GM18868 (cell line): Measurements from ENCODE around the gene RASGRF2.

ENCODE experiments used
- ATAC-seq: cut with Tn5 transposase; IDR thresholded peaks from one replicate; pipeline ENCODE4 v1.9.1; 2021; ENCODE audit warnings: mild to moderate bottlenecking, moderate library complexity; ENCODE audit not compliant: unreplicated experiment

RASGRF2 gene

DNA sequence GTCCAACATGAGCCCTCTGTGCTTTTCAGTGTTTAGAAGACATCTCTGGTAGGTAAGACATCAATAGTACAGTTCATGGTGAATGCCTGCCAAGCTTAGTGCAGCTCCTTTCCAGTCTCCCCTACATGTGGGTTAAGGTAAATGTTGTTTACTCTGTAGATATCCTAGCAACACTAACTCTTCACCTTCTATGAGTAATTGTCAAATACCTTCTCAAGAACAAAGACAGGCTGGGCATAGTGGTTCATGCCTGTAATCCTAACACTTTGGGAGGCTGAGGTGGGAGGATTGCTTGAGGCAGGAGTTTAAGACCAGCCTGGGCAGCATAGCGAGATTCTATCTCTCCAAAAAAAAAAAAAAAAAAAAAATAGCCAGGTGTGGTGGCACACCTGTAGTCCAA, 18.7 kb upstream of the RASGRF2 start:
- no peak for ATAC-seq

DNA sequence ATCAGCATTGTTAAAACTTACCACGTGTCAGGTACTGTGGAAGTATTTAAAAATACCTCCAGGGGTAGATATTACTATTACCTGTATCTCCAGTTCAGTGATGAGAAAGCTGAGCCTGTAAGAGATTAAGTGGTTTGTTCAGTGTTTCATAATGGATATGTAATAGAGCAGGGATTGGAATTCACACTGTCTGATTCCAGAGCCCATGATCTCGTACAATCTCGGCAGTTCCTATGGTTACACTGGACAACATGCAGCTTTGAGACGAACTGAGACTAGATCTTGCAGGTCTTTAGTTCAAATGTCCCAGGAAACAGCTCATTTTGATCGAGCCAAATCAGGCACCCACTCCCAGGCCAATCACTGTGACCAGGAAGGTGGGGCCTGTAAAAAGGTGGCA, 8.8 kb upstream of the RASGRF2 start:
- no peak for ATAC-seq

DNA sequence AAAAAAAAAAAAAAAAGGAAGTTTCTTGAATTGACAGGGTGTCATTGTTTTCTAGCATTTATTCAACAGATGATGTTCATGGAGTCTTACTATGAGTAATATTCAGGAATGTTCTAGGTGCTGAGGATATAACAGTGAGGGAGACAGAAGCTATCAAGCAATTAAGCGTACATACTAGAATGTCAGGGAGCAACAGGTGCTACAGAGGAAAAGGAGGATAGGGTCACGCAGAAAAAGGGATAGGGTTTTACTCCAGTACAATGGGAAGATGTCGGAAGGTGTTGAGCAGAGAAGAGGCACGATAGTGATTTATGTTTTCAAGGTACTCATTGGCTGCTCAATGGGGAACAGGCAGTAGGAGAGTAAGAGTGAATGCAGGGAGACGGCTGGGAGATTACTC, 6.6 kb upstream of the RASGRF2 start:
- no peak for ATAC-seq

DNA sequence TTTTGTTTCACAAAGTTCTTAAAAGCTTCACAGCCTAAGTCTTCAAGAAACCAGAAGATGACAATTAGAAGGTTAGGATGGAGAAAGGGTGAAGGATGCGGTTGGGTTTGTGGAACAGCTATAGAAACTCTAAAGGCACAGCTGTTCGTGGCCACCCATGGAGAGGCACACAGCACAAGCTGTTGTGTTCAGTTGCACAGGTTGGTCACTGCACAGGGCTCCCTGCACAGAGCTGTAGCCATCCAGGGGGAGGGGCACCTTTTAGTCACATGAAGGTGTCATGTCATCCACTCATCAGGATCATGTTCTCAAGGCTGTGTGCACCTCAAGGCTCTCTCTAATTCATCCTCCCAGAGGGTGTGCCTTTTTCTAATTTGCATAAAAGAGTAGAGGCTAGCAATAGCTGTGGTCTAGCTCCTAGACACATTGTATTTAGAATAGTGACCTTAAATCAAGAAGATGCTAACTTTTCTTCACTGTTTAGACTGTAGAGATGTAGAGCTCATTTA, 5.0 kb upstream of the RASGRF2 start:
- ATAC-seq = no peak

DNA sequence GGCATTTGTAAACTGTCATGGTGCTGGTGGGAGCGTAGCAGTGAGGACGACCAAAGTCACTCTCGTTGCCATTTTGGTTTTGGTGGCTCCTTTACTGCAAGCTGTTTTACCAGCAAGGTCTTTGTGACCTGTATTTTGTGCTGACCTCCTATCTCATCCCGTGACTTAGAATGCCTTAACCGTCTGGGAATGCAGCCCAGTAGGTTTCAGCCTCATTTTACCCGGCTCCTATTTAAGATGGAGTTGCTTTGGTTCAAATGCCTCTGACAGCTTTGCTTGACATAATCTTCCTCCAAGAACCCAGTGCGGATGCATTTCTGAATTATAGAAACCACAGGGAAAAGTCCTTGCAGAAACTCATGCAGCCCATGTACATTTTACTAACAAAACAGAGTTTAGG, 3.9 kb upstream of the RASGRF2 start:
- ATAC-seq = no peak

DNA sequence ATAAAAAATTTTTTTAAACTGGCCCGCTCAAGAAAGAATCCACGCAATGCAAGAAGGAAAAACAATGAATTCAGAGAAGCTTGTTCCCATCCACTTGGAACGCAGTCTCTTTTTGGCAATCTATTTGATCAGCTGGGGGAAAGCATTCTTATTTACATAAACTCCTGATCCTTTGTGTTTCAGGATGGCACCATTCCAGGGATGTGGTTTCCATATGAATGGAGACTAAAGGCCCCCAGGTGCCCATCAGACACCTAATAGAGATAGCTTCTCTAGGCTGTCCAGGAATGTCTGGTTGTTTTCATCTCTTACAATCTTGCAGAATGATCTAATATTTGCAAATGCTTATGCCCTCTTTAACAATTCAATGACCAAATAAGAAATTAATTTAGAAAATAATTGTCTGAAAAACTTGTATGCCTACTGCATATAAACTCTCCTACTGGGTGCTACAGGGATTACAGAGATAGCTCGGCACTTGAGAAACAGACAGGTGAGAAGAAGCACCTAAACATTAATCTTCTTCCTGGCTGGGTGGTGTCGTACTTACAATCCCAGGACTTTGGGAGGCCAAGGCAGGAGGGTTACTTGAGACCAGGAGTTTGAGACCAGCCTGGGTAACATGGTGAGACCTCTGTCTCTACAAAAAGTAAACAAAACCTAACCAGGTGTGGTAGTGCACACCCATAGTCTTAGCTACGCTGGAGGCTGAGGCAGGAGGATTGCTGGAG, 3.0 kb upstream of the RASGRF2 start:
- ATAC-seq = no peak

DNA sequence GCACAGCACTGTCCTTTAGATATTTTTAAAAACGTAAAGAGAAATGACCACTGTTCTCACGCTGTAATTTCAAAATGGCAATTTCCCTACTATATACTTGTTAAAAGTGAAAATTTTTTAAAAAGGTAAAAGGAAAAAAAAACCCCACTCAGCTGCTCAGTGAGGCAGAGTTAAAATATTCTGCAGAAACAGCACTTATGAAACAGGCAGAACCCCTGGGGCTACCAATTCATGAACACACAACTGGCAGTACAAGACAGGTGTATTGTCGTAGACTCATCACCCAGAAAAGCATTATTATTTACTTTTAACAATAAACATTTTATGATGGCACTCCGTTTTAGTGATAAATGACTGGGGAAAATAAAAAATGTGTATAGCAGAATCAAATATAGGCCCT, 1.5 kb upstream of the RASGRF2 start:
- ATAC-seq = no peak

DNA sequence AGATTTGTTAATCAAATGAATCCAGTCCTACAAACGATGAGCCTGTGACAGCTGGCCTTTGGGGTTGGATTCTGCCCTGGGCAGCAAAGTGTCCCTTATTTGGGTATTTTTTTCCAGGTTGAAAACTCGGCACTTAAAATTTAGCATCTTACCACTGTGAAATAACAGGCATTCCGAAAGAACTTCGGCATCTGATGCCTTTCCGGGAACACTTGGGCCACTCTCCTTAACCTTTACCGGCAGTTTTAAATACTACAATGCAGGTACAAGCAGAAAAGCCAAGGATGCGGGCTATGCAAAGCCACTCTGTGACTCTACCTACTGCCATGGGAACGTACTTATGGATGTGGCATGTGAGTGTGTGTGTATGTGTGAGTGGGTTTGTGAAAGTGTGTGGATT, 1.0 kb upstream of the RASGRF2 start:
- no peak for ATAC-seq

DNA sequence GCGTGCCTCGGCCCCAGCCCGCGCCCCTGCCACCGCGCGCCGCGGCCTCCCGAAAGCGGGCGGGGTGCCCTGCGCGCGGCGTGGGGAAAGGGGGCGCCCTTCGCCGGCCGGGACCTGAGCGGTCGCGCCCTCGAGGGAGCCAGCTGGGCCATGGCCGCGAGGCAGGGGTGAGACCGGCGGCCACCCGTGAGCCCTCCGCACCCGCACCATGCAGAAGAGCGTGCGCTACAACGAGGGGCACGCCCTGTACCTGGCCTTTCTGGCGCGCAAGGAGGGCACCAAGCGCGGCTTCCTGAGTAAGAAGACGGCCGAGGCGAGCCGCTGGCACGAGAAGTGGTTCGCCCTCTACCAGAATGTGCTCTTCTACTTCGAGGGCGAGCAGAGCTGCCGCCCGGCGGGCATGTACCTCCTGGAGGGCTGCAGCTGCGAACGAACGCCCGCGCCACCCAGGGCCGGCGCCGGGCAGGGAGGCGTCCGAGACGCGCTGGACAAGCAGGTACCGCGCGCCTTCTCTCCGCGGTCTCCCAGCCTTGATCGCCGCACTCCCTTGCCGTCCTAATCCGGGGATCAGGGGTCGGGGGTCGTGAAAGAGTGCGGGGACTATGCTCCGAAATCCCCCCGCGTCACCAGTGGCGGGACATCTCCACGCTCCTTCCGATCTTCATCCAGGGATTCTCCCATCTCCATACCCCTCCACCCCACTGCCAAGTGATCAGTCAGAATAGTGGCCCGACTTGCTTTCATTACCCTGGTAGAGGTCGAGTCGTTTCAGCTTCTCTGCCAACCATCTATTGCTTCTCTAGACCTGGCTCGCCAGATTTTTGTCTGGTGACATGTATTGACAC, 590 bp downstream of the RASGRF2 start:
- ATAC-seq = no peak

DNA sequence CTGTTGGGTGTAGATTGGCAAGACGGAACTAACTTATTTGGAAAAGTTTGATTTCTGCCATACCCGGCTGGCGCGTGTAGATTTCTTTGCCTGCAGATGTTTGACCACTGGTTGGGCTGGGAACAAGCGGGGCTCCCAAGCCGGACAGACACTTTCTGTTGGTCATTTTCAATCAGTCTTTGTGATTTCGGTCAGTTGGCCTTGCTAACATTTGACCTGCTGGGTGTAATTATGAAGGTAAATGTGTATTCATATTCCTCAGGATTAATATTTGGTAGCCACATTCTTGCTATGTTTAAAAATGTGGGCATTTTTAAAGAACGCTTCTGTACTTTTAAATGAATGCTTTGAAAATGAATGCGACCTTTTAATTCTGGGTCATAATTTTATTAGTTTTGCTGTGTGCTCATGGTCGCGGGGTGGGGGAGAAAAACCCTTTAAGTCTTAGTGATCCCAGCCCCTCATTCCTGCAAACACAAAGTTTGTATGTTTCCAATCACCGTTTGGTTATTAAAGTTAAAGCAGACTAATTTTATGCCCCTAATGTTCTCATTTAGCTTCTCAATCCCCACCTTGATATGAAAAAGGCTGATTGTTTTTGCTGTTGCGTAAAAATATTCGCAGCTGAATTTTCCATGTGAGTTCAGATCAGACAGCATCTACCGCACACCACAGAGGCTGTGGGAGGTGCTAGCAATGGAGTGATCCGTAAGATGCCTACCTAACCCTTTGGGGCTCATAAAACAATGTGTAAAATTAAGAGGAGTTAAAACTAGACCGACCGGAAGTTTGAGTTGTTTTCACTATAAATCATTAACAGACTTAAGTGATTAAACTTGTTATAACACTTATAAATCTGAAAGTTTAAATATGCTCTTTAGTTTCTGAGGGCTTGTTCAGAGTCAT, 1.5 kb downstream of the RASGRF2 start:
- ATAC-seq = no peak

DNA sequence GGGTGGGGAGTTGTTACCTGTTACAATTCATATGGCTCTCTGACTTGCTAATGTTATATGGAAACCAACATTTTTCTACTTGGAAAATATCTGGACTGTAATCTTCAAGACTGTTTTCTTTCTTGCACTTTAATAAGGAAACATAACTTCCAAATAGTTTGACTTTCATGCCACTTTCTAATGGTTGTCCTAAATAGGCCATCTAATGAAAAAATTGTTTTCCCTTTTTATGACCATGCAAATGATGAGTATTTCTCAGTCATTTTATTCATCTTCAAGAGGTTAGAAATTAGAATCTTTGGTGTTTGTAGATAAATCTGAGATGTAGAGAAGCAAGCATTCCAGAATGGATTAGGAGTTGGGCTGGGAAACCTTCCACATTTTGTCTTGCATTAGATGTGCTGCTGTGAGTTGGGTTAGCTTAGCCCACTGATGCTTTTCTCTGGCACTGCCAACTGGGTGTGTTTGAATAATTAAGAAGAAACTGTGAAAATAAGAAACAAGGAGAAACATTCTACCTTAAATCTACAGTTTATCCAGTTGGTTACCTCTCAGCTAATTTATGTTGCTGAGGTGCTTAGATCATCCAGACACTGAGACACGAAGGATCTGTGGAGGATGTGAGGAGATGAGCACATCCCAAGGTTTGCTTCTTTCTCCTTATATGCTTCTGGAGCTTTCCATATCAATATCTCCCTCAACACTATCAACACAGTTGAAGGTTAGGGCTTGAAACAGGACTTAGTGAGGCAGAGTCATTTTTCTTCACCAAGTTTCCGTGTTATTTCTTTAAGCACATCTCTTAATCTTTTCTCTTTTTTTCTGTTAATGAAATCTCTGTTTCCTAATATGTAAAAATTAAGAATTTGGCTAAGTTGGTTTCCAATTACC, 2.7 kb downstream of the RASGRF2 start:
- no peak for ATAC-seq

DNA sequence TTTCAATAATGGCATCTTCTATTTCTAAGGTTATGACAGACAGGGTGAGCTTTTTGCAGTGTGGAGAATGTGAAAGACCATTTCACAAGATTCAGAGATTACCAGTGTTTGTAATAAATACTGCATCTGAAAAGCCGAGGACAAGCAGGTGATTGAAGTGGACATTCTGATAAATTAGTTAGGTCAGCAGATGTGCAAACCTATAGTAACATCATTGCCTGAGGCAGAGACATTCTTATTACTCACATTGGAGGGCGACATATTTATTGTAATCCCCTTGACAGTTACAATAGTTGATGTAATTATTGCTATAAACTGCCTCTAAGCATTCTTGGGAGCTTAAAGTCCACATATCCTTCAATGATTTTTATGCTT, 3.3 kb downstream of the RASGRF2 start:
- ATAC-seq = no peak

DNA sequence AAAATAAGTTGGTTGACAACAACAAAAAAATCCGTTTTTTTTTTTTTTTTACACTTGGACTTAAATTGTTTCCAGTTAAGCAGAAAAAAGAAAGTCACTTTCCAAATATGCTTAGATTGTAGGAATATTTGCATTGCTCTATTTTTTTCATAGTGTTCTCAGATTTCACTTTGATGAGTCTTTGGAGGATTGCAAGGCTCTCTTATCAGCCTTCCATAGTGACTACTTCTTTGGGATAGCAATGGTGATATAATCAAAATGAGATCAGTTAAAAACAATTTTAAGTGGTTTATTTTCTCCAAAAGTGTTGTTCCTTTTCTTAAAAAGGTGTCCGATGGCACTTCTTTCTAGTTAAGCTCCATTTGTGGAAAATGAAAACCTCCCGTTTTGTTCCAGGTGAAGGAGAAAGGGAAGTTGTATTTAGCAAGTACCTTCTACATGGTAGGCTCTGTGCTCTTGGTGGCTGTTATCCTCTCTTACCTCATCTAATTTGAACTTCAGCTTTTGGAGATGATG, 3.9 kb downstream of the RASGRF2 start:
- no peak for ATAC-seq

DNA sequence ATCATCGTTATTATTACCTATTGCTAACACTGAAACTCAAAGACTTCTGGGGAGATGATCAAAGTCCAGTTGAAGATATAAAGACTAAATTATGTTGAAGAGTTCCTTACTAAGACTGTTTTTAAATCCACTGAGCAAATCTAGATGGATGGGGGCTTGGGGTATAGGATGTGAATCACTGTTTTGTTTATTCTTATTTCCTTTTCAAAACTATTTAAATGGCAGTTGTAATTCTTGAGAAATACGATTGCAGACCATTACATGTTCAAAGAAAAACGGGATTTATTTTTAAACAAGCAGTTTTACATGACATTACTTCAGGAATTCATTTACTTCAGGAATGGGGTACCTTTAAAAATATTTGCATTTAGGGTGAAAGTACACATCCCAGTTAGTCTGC, 4.3 kb downstream of the RASGRF2 start:
- no peak for ATAC-seq

DNA sequence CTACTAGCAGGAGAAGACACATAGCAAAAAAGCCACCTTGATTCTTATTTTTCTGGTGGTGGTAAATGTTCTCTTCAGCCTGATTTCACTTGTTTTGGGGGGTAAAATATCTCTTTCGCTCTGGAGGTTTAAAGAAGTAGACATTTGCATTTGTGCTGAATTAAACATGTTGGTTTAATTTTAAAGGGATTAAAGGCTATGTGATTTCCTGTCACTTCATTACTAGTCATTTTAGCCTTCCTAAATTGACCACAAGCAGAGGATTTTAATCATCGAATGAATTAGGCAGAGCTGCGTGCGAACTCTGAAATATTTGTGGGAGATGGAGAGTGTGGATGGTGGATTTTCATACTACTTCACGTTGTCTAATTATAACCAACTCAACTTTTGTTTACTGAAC, 4.8 kb downstream of the RASGRF2 start:
- ATAC-seq = no peak

DNA sequence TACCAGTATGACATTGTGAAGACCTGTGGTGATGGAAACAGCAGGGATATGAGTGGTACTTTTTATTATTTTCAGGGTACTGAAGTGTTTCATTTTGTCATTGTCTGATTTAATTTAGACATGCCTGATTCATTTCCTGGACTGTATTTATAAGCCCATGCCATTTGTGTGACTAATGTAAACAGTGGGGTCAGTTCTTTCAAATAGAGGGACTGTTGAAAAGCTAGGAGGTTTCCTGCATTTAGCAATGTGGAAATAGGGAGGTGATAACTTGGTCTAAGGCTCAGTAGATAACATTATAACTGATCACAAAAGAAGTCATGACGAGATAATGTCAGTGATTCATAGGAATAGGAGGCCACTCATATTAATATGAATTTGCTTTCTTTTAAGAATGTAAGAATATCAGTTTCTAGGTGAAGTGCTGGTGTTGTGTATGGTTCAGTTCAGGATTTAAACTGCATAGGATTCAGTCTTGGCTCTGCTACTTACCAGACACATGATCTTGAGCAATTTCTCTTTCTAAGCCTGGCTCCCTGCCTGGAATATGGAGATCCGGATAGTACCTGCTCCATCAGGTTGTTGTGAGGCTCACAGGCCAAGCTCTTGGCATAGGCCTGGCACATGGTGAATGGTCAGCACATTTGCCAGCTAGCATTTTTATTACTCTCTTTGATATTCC, 7.5 kb downstream of the RASGRF2 start:
- no peak for ATAC-seq

DNA sequence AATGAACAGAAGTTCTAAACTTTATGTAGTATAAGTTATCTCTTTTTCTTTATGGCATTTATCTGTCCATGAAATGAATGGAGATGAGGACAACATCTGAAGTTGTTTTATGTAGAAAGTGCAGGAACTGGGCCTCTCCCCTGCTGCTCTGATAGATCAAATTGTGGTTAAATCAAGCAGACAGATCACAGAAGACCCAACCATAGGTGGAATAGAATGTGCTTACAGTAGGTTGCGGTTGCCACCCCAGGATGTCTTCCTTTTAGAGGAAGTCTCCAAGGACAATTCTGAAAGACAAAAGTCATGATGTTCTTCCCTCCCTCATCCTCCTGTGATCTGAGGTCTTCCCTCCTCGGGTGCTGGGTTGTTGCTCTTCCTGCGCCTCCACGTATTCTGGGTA, 12.9 kb downstream of the RASGRF2 start:
- no peak for ATAC-seq

DNA sequence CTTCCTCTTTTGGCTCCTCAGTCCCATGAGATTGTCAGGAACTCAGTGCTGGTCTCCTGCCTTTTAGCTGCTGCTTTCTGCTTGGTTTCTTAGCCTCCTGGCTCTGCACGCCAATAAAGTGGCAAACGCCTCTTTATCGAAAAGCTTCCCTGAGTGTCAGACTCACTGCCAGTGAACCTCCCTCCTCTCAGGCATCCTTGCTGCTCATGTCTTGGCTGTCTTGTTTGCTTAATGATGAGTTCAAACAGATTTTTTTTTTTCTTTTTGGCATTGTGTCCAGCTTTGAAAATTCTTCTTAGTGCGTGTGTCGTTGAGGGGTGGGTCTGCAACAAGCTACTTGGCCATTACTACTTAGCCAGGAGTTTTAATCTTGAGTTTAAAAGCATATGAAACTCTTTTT, 14.9 kb downstream of the RASGRF2 start:
- no peak for ATAC-seq

DNA sequence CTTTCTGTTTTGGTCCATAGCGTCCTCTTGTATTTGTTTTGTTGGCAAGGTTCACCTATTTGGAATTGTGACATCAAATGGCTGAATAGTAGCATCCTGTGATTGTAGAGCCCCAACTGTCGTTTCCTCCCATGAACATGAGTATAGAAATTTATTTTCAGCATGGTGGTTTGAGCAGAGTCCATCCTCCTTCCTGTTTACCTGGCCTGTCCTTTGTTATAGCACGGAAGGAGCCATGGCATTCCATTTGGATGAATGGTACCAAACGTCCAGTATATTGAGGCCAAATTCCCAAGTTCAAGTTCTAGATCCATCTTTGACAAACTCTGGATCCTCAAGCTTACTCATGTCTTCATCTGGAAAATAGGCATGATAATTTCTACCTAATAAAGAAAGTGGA, 16.8 kb downstream of the RASGRF2 start:
- no peak for ATAC-seq

DNA sequence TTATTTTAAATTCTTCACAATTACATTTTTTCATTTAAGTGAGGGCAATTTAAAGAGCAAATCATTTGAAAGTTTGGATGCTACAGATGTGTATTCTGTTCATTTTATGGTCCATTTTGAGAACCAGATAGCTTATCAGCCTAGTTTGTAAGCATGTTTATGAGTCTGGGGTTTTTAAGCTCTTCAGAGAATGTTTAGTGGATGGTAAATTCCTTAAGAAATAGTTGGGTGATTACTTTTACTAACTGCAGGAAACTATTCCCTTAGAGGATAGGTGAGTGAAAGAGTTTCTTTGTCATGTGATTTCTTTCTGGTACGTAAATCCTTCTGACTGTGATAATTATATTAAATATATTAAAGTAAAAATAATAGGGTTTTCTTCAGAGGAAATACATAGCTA, 17.6 kb downstream of the RASGRF2 start:
- ATAC-seq = no peak
